Adipocyte (in vitro differentiated cells): ENCODE data around the gene FAM184B.
"Not testable (repeated sequence)": the region's sequence is repeated elsewhere in the genome, so short reads cannot be mapped to it uniquely, and the experiment has no call there.

Experiments
- DNase-seq: peaks from one replicate; pipeline ENCODE4 v3.0.0-alpha.2; 2015; ENCODE audit warnings: low read depth
- H3K27me3 ChIP-seq: replicated peaks from 2 replicates; pipeline ENCODE4 v1.7.0; 2013; ENCODE audit warnings: mild to moderate bottlenecking, low read length, moderate library complexity; ENCODE audit not compliant: control insufficient read depth, insufficient read depth
- H3K36me3 ChIP-seq: 2 replicates; pipeline ENCODE4 v1.7.0; 2013; ENCODE audit warnings: low read length, mild to moderate bottlenecking, moderate library complexity; ENCODE audit not compliant: control insufficient read depth, insufficient read depth, severe bottlenecking
- H3K4me1 ChIP-seq: 2 replicates; pipeline ENCODE4 v1.7.0; 2013; ENCODE audit warnings: mild to moderate bottlenecking, low read length, moderate library complexity; ENCODE audit not compliant: control insufficient read depth, insufficient read depth
- H3K4me3 ChIP-seq: 2 replicates; pipeline ENCODE4 v1.7.0; 2013; ENCODE audit warnings: mild to moderate bottlenecking, low read length, moderate library complexity
- H3K9ac ChIP-seq: 2 replicates; pipeline ENCODE4 v1.7.0; 2013; ENCODE audit warnings: mild to moderate bottlenecking, low read length, moderate library complexity
- H3K9me3 ChIP-seq: 2 replicates; pipeline ENCODE4 v1.7.0; 2013; ENCODE audit warnings: mild to moderate bottlenecking, low read length, moderate library complexity; ENCODE audit not compliant: control insufficient read depth

Gene FAM184B

DNA sequence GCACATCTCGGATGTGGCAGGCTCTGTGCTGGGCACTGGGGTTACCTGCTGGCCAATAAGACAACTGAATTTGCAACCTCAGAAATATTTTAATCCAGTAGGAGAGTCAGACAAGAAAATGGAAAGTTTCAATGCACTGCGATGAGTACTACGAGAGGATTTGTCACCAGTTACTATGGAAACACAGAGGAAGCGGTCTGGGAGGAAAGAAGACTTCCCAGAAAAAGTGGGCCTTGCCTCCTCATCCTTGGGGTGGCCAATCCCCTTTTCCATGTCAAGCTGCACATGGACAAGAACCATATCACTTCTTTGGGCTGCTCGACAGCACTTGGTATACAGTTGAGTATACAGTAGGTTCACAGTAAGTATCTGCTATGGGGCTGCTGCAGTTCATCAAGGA lies 67.6 kb downstream of the FAM184B start:
- Histone ChIP-seq H3K9me3 (no peaks in the 10 kb centered on the region), H3K36me3 (no peaks in the 10 kb centered on the region), H3K4me1 (no peaks in the 10 kb centered on the region), H3K27me3 (peaks cover 18% of the 10 kb centered on the region), H3K4me3 (no peak overlapping the region), H3K9ac (no peak overlapping the region)
- DNase-seq, result no peak

DNA sequence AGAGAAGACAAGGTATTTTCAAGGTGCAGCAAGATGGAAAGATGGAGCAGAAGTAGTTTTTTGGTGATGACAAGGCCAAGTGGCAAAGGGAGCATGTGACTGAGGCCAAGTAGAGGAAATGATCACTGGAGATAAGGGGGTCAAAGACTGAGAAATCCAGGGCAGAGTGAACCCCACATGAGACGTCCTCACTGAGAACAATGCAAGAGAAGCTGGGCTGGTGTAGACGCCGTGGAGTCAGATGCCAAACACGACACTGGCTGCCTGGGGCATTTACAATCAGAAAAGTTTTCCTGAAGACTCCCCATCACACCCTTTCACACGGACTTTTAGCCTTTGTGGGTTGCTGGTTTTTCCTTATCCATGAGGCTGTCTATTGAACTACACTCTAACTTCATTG lies 69.3 kb downstream of the FAM184B start:
- no peak for DNase-seq
- H3K4me1 ChIP-seq, result no peaks in the 10 kb centered on the region

DNA sequence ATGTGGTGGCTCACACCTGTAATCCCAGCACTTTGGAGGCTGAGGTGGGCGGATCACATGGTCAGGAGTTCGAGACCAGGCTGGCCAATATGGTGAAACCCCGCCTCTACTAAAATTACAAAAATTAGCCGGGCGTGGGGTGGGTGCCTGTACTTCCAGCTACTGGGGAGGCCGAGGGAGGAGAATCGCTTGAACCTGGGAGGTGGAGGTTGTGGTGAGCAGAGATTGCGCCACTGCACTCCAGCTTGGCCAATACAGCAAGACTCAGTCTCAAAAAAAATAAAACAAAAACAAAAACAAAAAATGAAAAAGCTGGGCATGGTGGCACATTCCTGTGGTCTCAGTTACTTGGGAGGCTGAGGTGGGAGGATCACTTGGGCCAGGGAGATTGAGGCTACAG lies 70.2 kb downstream of the FAM184B start:
- H3K4me3 ChIP-seq, H3K4me1 ChIP-seq, DNase-seq, H3K9me3 ChIP-seq, H3K9ac ChIP-seq, H3K36me3 ChIP-seq: not testable (repeated sequence)
- H3K27me3 ChIP-seq, result peaks cover 31% of the 10 kb centered on the region

More for the DNA sequence above, 69.3 kb downstream of the FAM184B start:
- H3K4me3 ChIP-seq, result no peak overlapping the region
- H3K27me3 ChIP-seq, result peaks cover 31% of the 10 kb centered on the region
- no peaks in the 10 kb centered on the region for H3K36me3 ChIP-seq
- H3K9me3 ChIP-seq, result no peaks in the 10 kb centered on the region
- H3K9ac ChIP-seq, result no peak overlapping the region

DNA sequence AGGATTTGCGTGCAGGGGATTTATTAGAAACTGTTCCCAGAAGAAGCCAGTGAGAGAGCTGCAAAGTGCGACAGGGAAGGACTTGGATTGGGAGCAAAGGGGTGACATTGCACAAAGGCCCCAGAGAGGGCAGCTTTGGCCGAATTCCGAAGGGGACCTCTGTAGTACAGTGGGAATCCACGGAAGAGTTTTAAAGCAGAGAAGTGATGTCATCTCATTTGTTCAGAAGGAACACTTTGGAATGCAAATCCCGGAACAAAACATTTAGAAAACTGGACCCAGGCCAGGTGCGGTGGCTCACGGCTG lies 71.7 kb downstream of the FAM184B start:
- H3K27me3 ChIP-seq, result peaks cover 38% of the 10 kb centered on the region
- no peak overlapping the region for H3K9ac ChIP-seq
- H3K4me3 ChIP-seq, result no peak overlapping the region
- H3K36me3 ChIP-seq, result no peaks in the 10 kb centered on the region
- H3K4me1 ChIP-seq, result no peaks in the 10 kb centered on the region
- H3K9me3 ChIP-seq, result no peaks in the 10 kb centered on the region
- no peak for DNase-seq

DNA sequence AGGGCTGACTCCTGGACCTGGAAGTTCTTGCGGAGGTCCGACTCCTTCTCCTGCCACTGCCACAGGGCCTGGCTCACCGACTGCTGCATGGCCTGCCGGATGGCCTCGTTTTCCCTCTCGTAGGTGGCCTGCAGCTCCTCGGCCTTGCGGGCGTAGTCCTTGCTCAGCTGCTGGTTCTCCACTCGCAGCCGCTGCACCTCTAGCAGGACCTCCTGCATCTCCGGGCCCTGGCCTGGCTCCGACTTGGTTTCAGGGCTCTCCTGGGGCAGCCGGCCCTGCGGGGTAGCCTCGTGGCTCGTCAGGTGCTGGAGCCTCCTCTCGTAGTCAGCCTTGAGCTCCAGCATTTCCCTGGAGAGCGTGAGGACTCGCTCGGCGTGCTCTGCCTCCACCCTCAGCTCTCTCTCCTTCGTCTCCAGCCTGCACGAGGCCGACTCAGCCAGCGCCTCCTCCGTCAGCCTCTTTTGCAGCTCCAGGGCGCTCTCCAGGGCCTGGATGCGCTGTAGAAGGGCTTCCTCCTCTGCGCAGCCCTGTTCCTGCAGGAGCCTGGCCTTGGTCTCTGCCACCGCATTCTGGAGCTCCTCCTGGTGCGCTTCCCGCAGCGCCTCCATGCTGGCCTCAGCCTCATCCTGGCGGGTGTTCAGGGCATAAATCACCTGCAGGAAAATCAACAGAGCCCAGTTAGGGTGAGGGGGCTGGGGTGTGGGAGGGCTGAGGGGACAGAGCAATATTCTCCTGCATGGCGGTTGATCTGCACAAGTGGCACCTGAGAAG lies 72.2 kb downstream of the FAM184B start:
- Histone ChIP-seq H3K9me3 (no peaks in the 10 kb centered on the region), H3K4me1 (no peaks in the 10 kb centered on the region), H3K27me3 (peaks cover 38% of the 10 kb centered on the region), H3K36me3 (no peaks in the 10 kb centered on the region), H3K9ac (no peak overlapping the region), H3K4me3 (no peak overlapping the region)
- no peak for DNase-seq

DNA sequence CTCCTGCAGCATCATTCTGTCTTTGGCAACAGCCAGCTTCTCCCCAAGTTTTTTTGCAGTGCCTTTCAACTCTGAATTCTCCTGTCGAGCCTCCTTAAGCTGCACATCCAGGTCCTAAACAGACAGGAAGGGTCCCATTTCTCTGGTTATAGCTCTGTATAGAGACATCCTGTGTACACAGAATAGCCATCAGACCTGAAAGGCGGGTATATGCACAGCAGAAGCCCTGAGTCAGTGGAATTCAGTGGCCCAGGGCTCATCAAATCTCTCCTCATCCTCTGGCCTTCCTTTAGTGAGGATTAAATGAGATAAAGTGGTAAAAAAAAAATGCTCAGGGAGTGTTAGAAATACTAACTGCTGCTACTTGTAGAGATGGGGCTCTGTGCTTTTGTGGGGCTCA lies 73.8 kb downstream of the FAM184B start:
- no peak for DNase-seq
- H3K36me3 ChIP-seq, result no peaks in the 10 kb centered on the region
- no peaks in the 10 kb centered on the region for H3K9me3 ChIP-seq
- peaks cover 38% of the 10 kb centered on the region for H3K27me3 ChIP-seq
- no peaks in the 10 kb centered on the region for H3K4me1 ChIP-seq
- no peak overlapping the region for H3K4me3 ChIP-seq
- no peak overlapping the region for H3K9ac ChIP-seq

DNA sequence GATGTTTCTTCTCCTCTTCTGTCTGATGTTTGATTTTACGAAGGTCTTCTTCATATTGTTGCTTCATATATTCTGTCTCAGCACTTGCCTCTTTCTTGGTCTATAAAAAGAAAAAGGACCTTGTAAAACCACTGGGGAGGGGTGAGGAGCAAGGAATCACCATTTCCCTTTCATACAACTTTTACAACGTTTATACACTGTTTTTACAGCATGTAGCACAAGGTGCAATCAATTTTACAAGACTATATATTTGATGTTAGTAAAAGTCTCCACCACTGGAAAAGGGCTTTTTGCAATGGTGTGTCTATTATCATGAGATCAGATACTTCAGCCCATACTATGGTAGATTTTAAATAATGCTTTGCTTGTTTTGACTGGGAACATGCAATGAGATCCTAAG lies 76.3 kb downstream of the FAM184B start:
- H3K4me1 ChIP-seq, result no peaks in the 10 kb centered on the region
- H3K9ac ChIP-seq, result no peak overlapping the region
- peaks cover 30% of the 10 kb centered on the region for H3K27me3 ChIP-seq
- no peaks in the 10 kb centered on the region for H3K36me3 ChIP-seq
- peaks cover under 1% of the 10 kb centered on the region for H3K9me3 ChIP-seq
- no peak for DNase-seq
- no peak overlapping the region for H3K4me3 ChIP-seq

DNA sequence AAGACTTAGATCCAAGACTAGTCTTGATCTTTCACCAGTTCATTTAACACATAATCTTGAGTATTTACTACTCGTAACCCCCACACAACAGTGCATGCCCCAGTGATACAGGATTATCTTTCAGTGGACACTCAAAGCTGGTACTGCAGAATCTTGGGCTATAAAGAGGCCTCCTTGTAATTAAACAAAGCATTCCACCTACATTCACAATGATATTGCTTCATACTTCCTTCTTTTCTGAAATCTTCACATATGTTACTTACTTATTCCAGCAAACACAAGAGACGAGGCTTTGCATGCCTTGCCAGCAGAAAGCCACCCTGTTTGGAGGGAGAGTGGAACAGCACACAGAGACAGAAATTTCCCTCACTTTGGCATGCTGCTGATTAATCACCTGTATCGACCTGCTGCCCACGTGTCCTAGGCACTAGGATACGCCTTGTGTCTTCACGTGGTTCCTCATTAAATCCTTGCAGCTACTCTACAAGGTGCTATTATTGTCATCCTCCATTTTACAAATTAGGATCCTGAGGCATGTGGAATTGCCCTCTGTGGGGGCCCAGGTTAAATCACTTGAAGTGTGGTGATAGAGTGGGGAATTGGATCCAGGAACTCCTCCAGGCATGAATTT lies 77.3 kb downstream of the FAM184B start:
- Histone ChIP-seq H3K9me3 (peaks cover 10% of the 10 kb centered on the region), H3K4me3 (no peak overlapping the region)

DNA sequence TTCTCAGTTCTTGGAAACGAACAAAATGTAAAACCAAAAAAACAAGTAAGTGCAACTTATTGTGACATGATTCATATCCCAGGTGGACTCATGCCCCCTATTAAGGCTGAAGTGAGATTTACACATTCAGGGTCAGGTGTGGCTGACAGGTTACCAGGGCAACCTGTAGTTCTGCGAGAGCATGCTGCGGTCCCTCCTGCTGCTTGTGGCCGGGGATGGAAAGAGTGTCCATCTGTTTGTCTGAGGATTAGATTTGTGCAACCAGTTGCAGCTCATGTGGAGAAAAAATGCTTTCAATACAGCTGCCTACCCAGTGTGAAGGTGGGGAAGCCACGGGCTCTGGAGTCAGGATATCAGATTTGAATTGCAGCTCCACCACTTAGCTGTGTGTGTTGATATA lies 78.8 kb downstream of the FAM184B start:
- H3K36me3 ChIP-seq, result no peaks in the 10 kb centered on the region
- peaks cover 25% of the 10 kb centered on the region for H3K9me3 ChIP-seq
- H3K27me3 ChIP-seq, result peaks cover 12% of the 10 kb centered on the region
- no peak for DNase-seq
- H3K4me3 ChIP-seq, result no peak overlapping the region
- no peaks in the 10 kb centered on the region for H3K4me1 ChIP-seq
- H3K9ac ChIP-seq, result no peak overlapping the region

More for the DNA sequence above, 77.3 kb downstream of the FAM184B start:
- DNase-seq, result no peak
- no peak overlapping the region for H3K9ac ChIP-seq
- peaks cover 24% of the 10 kb centered on the region for H3K27me3 ChIP-seq
- H3K4me1 ChIP-seq, result no peaks in the 10 kb centered on the region
- no peaks in the 10 kb centered on the region for H3K36me3 ChIP-seq

DNA sequence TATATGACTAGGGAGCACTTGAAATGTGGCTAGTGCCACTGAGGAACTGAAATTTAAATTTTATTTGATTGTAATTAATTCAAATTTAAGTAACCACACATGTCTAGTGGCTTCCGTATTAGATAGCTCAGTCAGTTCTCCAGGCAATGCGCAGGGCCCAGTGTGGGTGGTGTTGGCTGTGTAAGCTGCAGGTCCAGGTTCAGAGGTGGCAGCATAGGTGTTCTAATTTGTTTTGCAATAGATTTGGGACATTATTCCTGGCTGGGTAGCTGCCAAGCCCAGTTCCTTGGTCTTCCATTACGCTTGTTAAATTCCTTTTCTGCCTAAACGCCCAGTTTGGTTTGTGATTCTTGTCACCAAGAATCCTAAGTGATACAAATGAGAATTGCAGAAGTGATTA lies 79.5 kb downstream of the FAM184B start:
- DNase-seq, result no peak

DNA sequence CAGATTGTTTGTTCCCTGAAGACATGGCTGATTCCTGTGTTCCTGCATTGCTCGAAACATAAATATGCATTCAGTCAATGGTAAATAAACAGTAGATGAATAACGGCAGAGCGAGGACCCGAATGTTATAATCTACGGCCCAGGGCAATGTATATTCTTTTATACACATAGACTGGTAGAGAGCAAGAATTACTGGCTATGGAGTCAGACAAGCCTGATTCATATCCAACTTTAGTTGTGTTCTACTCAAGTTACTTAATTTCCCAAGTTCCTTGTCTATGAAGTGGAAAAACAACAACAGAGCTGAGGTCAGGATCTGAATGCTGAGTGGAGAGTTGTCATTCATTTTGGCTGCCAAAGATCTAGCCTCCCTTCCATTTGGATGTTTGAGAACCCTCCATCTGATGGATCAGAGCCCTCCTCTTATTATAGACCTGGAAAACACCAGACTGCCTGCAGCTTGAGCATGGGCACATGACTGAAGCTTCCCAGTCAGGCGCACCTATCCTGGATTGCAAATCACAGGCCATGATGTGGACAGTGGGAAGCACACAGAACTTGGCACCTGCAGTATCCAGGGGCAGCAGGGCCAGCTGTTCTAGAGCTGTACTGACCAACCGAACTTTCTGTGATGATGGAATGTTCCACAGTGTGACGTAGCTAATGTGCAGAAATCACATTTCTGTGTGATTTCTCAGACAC lies 80.1 kb downstream of the FAM184B start:
- Histone ChIP-seq H3K9ac (no peak overlapping the region), H3K27me3 (peaks cover 7% of the 10 kb centered on the region), H3K4me1 (no peaks in the 10 kb centered on the region), H3K36me3 (no peaks in the 10 kb centered on the region), H3K9me3 (peaks cover 25% of the 10 kb centered on the region), H3K4me3 (no peak overlapping the region)
- DNase-seq, result no peak

More for the DNA sequence above, 79.5 kb downstream of the FAM184B start:
- no peaks in the 10 kb centered on the region for H3K4me1 ChIP-seq
- peaks cover 7% of the 10 kb centered on the region for H3K27me3 ChIP-seq
- peaks cover 25% of the 10 kb centered on the region for H3K9me3 ChIP-seq
- no peaks in the 10 kb centered on the region for H3K36me3 ChIP-seq
- H3K4me3 ChIP-seq, result no peak overlapping the region
- no peak overlapping the region for H3K9ac ChIP-seq
